ENCODE data around the gene DNAAF1.

DNA sequence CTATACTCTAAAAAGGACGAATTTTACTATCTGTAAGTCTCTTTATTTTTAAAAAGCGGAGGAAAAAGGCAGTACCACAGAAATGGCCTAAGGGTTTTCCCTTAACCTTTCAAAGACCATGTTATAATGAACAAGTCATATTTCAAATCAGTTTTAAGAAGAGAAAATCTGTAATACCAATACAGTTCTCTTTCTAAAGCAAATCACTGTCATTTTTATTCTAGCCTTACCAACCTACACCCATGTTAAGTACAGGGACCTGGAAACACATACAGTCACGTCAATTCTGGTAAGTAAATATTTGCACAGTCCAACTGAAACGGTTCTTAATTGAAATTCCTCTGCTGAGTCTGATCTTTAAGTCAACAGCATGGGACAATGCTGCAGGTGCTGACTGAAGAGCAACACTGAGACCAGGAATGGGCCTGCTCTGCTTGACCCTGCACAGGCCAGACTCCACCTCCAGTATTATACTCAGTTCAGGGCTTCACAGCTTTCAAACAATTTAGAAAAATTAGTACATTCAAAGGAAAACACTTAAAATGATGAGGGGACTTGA lies 48.6 kb upstream of the DNAAF1 start:
- TF ChIP-seq, protein P1, sequence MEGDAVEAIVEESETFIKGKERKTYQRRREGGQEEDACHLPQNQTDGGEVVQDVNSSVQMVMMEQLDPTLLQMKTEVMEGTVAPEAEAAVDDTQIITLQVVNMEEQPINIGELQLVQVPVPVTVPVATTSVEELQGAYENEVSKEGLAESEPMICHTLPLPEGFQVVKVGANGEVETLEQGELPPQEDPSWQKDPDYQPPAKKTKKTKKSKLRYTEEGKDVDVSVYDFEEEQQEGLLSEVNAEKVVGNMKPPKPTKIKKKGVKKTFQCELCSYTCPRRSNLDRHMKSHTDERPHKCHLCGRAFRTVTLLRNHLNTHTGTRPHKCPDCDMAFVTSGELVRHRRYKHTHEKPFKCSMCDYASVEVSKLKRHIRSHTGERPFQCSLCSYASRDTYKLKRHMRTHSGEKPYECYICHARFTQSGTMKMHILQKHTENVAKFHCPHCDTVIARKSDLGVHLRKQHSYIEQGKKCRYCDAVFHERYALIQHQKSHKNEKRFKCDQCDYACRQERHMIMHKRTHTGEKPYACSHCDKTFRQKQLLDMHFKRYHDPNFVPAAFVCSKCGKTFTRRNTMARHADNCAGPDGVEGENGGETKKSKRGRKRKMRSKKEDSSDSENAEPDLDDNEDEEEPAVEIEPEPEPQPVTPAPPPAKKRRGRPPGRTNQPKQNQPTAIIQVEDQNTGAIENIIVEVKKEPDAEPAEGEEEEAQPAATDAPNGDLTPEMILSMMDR (optimal IDR thresholded peaks at IDR 0.05 in 1 of 3, IDR thresholded peaks at IDR 0.05 in 1 of 3, conservative IDR thresholded peaks at IDR 0.05 in 1 of 3; ENCODE audit: extremely low read depth in 1 of 3, insufficient read depth in 2 of 3, low read length in 3 of 3), result no peak
- no peak for TF ChIP-seq EZH2 (IDR thresholded peaks at IDR 0.05; ENCODE audit: low read length)

Measured in keratinocyte (primary cell).